Stomach (tissue), 9 donors: ENCODE data around the gene OTUD5. TPM values are rescaled to one million over a fixed set of nuclear protein-coding genes. Genes with fewer than 3 reads are reported as not detected.

Experiments used
- DNase-seq, 2 donors: peaks; one replicate each; pipeline versions ENCODE4 v3.0.0 to v3.0.0-alpha.2; 2013 to 2019
- H3K27ac ChIP-seq, 5 donors: fragments of 200-600 bp in 4 of 5; sonication (generic) in 4 of 5; one replicate each; pipeline ENCODE4 v1.5.1; 2013 to 2019; ENCODE audit warnings: mild to moderate bottlenecking in 1 of 5, moderate library complexity in 1 of 5
- H3K27me3 ChIP-seq, 3 donors: fragments of 200-600 bp; sonication (generic); one replicate each; pipeline ENCODE4 v1.5.1; 2017 to 2019; ENCODE audit warnings: mixed run types in 1 of 3
- H3K36me3 ChIP-seq, 4 donors: fragments of 200-600 bp; sonication (generic); 1 replicate in 3 of 4; 2 replicates in 1 of 4; pipeline ENCODE4 v1.5.1; 2016 to 2019
- H3K4me1 ChIP-seq, 4 donors: fragments of 200-600 bp; sonication (generic); one replicate each; pipeline ENCODE4 v1.5.1; 2016 to 2019
- H3K4me3 ChIP-seq, 4 donors: fragments of 200-600 bp; sonication (generic) in 3 of 4; one replicate each; pipeline ENCODE4 v1.5.1; 2016 to 2019; ENCODE audit warnings: mild to moderate bottlenecking in 1 of 4
- H3K9me3 ChIP-seq, 4 donors: fragments of 200-600 bp; sonication (generic); one replicate each; pipeline ENCODE4 v1.5.1; 2016 to 2019
- CTCF ChIP-seq, 7 experiments: fragments of 450-650 bp in 4 of 7; fragments of 200-600 bp in 3 of 7; sonication (generic) in 3 of 7; IDR thresholded peaks; one replicate each; pipeline ENCODE4 v1.5.1; 2016 to 2019; ENCODE audit warnings: antibody characterized with exemption in 7 of 7, control low read depth in 2 of 7, mild to moderate bottlenecking in 1 of 7
- EP300 ChIP-seq: sonication (generic); formaldehyde crosslinking; IDR thresholded peaks from one replicate; pipeline ENCODE4 v1.6.1; 2017; ENCODE audit warnings: antibody characterized with exemption
- POLR2A ChIP-seq, 4 donors: fragments of 450-650 bp; IDR thresholded peaks; one replicate each; pipeline ENCODE4 v1.6.1; 2016; ENCODE audit warnings: antibody characterized with exemption in 4 of 4, control low read depth in 2 of 4, mild to moderate bottlenecking in 1 of 4, moderate library complexity in 1 of 4
- POLR2AphosphoS5 ChIP-seq, 3 donors: sonication (generic); formaldehyde crosslinking; IDR thresholded peaks; one replicate each; pipeline ENCODE4 v1.6.1; 2016; ENCODE audit warnings: antibody characterized with exemption in 3 of 3
- WGBS, 5 donors: extraction: QIAGEN DNeasy Blood & Tissue Kit in 3 of 5; methylation state at CpG; one replicate each; pipeline versions ENCODE4 v1.1.5 to v1.1.7; 2013 to 2018; 5-methylcytosine and 5-hydroxymethylcytosine counted together
- intact Hi-C: fragments of 100-400 bp; cut with DNase I; formaldehyde crosslinking; loops from one replicate; pipeline ENCODE4 v1.15.1; 2023; ENCODE audit warnings: low total_unique reads
- polyA plus RNA-seq, 3 donors: library from polyadenylated mRNA; stranded (reverse); fragments of 200-250 nt; gene quantifications; one replicate each; pipeline ENCODE4 v1.2.3, GENCODE V29; 2013
- total RNA-seq, 5 donors: library from RNA; depleted of rRNA; stranded (reverse); fragments of >200 nt; gene quantifications; one replicate each; pipeline versions ENCODE4 v1.1.0 to v1.2.3, GENCODE V29; 2014 to 2016
- donor health status: healthy with polysubstance abuse.
- donor health status: Bipolar disorder and iron deficiency.
- donor health status: healthy.

The OTUD5 gene
- total and polyA plus RNA-seq, 8 donors, result 16.1 to 163 (median 22.8) TPM

GRCh38 chrX:48978226-48978625, 20.8 kb upstream of the OTUD5 start:
- DNase-seq, result no peak
- Histone ChIP-seq H3K27ac (no peak overlapping the region), H3K9me3 (no peaks in the 10 kb centered on the region), H3K36me3 (peaks cover 4 to 94% (median 90%) of the 10 kb centered on the region in 4 donors), H3K27me3 (no peaks in the 10 kb centered on the region), H3K4me3 (no peak overlapping the region), H3K4me1 (no peaks in the 10 kb centered on the region)
- WGBS, 5 donors, result 86 to 100% (median 94%) methylated on average over 3 to 5 of the region's 5 CpGs
- TF ChIP-seq POLR2AphosphoS5 (IDR thresholded peaks at IDR 0.05), result no peak
- no peak for TF ChIP-seq POLR2A (IDR thresholded peaks at IDR 0.05)
- no peak for TF ChIP-seq CTCF (IDR thresholded peaks at IDR 0.05)
- TF ChIP-seq EP300, result no peak
- intact Hi-C loops, result no loop called here

GRCh38 chrX:48976086-48976485, 18.7 kb upstream of the OTUD5 start:
- Histone ChIP-seq H3K4me1 (peaks cover 0 to 16% (median 14%) of the 10 kb centered on the region in 4 donors), H3K36me3 (peaks cover 4 to 73% (median 69%) of the 10 kb centered on the region in 4 donors), H3K27me3 (no peaks in the 10 kb centered on the region), H3K4me3 (no peak overlapping the region), H3K9me3 (no peaks in the 10 kb centered on the region), H3K27ac (no peak overlapping the region)
- DNase-seq, result no peak
- 59 to 89% (median 72%) methylated on average over 4 to 6 of the region's 6 CpGs for WGBS, 5 donors
- intact Hi-C loops, result no loop called here
- TF ChIP-seq POLR2AphosphoS5 (IDR thresholded peaks at IDR 0.05), result no peak
- TF ChIP-seq POLR2A (IDR thresholded peaks at IDR 0.05), result no peak
- TF ChIP-seq EP300, result no peak
- no peak for TF ChIP-seq CTCF (IDR thresholded peaks at IDR 0.05)

- intact Hi-C loops, result no loop called here
- peaks cover 4 to 67% (median 64%) of the 10 kb centered on the region in 4 donors for H3K36me3 ChIP-seq
- no peak for DNase-seq
- peaks cover 0 to 18% (median 15%) of the 10 kb centered on the region in 4 donors for H3K4me1 ChIP-seq
- no peaks in the 10 kb centered on the region for H3K9me3 ChIP-seq
- no peaks in the 10 kb centered on the region for H3K27me3 ChIP-seq
- TF ChIP-seq EP300, result no peak
- no peak for TF ChIP-seq POLR2A (IDR thresholded peaks at IDR 0.05)
- TF ChIP-seq CTCF (IDR thresholded peaks at IDR 0.05), result no peak
- no peak for TF ChIP-seq POLR2AphosphoS5 (IDR thresholded peaks at IDR 0.05)
- 79 to 99% (median 89%) methylated on average over 3 to 5 of the region's 5 CpGs for WGBS, 5 donors
- H3K27ac ChIP-seq, result no peak overlapping the region
- no peak overlapping the region for H3K4me3 ChIP-seq
These were observed 18.1 kb upstream of the OTUD5 start for GRCh38 chrX:48975541-48975940.

- no peak overlapping the region for H3K27ac ChIP-seq
- peaks cover 4 to 63% (median 59%) of the 10 kb centered on the region in 4 donors for H3K36me3 ChIP-seq
- 88 to 96% (median 93%) methylated on average over 4 to 7 of the region's 7 CpGs for WGBS, 5 donors
- DNase-seq, result no peak
- H3K9me3 ChIP-seq, result no peaks in the 10 kb centered on the region
- intact Hi-C loops, result no loop called here
- no peak for TF ChIP-seq POLR2A (IDR thresholded peaks at IDR 0.05)
- no peak for TF ChIP-seq CTCF (IDR thresholded peaks at IDR 0.05)
- no peak for TF ChIP-seq EP300
- TF ChIP-seq POLR2AphosphoS5 (IDR thresholded peaks at IDR 0.05), result no peak
- peaks cover 0 to 18% (median 15%) of the 10 kb centered on the region in 4 donors for H3K4me1 ChIP-seq
- H3K4me3 ChIP-seq, result no peak overlapping the region
- no peaks in the 10 kb centered on the region for H3K27me3 ChIP-seq
These were observed 17.6 kb upstream of the OTUD5 start for GRCh38 chrX:48975041-48975440.
